Mesendoderm (in vitro differentiated cells): Measurements from ENCODE around the gene NCKAP1.
A peak's percentile ranks its signal among the peaks of the same experiment; 100 is the strongest.

Experiments used
- DNase-seq: peaks from one replicate; pipeline ENCODE4 v3.0.0; 2013
- H2AK5ac ChIP-seq: 2 replicates; pipeline ENCODE4 v1.6.1; 2013; ENCODE audit warnings: low read length, inconsistent platforms
- H2BK120ac ChIP-seq: 2 replicates; pipeline ENCODE4 v1.6.1; 2013; ENCODE audit warnings: low read depth, mild to moderate bottlenecking, low read length, moderate library complexity, mixed read lengths
- H2BK15ac ChIP-seq: replicated peaks from 2 replicates; pipeline ENCODE4 v1.6.1; 2013; ENCODE audit warnings: low read depth, mild to moderate bottlenecking, moderate library complexity
- H2BK5ac ChIP-seq: 2 replicates; pipeline ENCODE4 v1.6.1; 2013; ENCODE audit warnings: low read length, inconsistent platforms
- H3K18ac ChIP-seq: 2 replicates; pipeline ENCODE4 v1.6.1; 2013; ENCODE audit warnings: mild to moderate bottlenecking, low read length, mixed read lengths
- H3K23ac ChIP-seq: one replicate; pipeline ENCODE4 v1.6.1; 2013; ENCODE audit warnings: low read length
- H3K27ac ChIP-seq: 2 replicates; pipeline ENCODE4 v1.5.1; 2013; ENCODE audit warnings: low read depth, mild to moderate bottlenecking, inconsistent platforms, low read length, moderate library complexity
- H3K27me3 ChIP-seq: 2 replicates; pipeline ENCODE4 v1.6.1; 2013; ENCODE audit warnings: low read length, control low read depth, mild to moderate bottlenecking, inconsistent platforms; ENCODE audit not compliant: insufficient read depth, poor library complexity
- H3K36me3 ChIP-seq: 2 replicates; pipeline ENCODE4 v1.6.1; 2013; ENCODE audit warnings: low read length, inconsistent platforms; ENCODE audit not compliant: control insufficient read depth, insufficient read depth
- H3K4ac ChIP-seq: one replicate; pipeline ENCODE4 v1.6.1; 2013; ENCODE audit warnings: low read depth, mild to moderate bottlenecking, low read length, moderate library complexity
- H3K4me1 ChIP-seq: 2 replicates; pipeline ENCODE4 v1.6.1; 2013; ENCODE audit warnings: low read depth, low read length, inconsistent platforms; ENCODE audit not compliant: control insufficient read depth
- H3K4me2 ChIP-seq: 2 replicates; pipeline ENCODE4 v1.6.1; 2013; ENCODE audit warnings: low read length
- H3K4me3 ChIP-seq: 2 replicates; pipeline ENCODE4 v1.5.1; 2013; ENCODE audit warnings: mild to moderate bottlenecking, low read length
- H3K56ac ChIP-seq: one replicate; pipeline ENCODE4 v1.6.1; 2013; ENCODE audit warnings: low read length
- H3K79me1 ChIP-seq: 2 replicates; pipeline ENCODE4 v1.6.1; 2013; ENCODE audit warnings: low read length, inconsistent platforms
- H3K79me2 ChIP-seq: 2 replicates; pipeline ENCODE4 v1.6.1; 2013; ENCODE audit warnings: mild to moderate bottlenecking, low read length; ENCODE audit not compliant: control insufficient read depth, insufficient read depth
- H3K9ac ChIP-seq: 2 replicates; pipeline ENCODE4 v1.6.1; 2013; ENCODE audit warnings: low read length, inconsistent platforms
- H4K5ac ChIP-seq: one replicate; pipeline ENCODE4 v1.6.1; 2013; ENCODE audit warnings: low read length
- H4K8ac ChIP-seq: one replicate; pipeline ENCODE4 v1.6.1; 2013; ENCODE audit warnings: low read depth, mild to moderate bottlenecking, control low read depth, low read length, moderate library complexity
- WGBS: extraction: QIAGEN DNeasy Blood & Tissue Kit; methylation state at CpG from one replicate; pipeline ENCODE4 v1.1.7; 2013; ENCODE audit warnings: low lambda C conversion rate, missing lambda C conversion rate; ENCODE audit not compliant: insufficient coverage; ENCODE audit errors: extremely low coverage; 5-methylcytosine and 5-hydroxymethylcytosine counted together

Gene NCKAP1

GRCh38 chr2:182867426-182868053, 170.7 kb downstream of the NCKAP1 start:
- no peak overlapping the region for H4K8ac ChIP-seq
- H3K27me3 ChIP-seq = peaks cover 3% of the 10 kb centered on the region
- H3K9ac ChIP-seq = peak overlapping the region; percentile 68
- H2AK5ac ChIP-seq = no peak overlapping the region
- no peak overlapping the region for H3K23ac ChIP-seq
- peak overlapping the region; percentile 86 for H3K56ac ChIP-seq
- H3K27ac ChIP-seq = no peak overlapping the region
- peak overlapping the region; percentile 18 for H3K4ac ChIP-seq
- no CpG with 5 or more reads among the region's 12 CpGs for WGBS
- H2BK120ac ChIP-seq = no peak overlapping the region
- H3K4me1 ChIP-seq = peaks cover 8% of the 10 kb centered on the region
- H3K4me2 ChIP-seq = peak overlapping the region; percentile 93
- H3K79me1 ChIP-seq = no peaks in the 10 kb centered on the region
- H3K4me3 ChIP-seq = peak overlapping the region; percentile 61
- H2BK15ac ChIP-seq = no peak overlapping the region
- H4K5ac ChIP-seq = no peak overlapping the region
- no peaks in the 10 kb centered on the region for H3K79me2 ChIP-seq
- peak; percentile 23 for DNase-seq
- H3K18ac ChIP-seq = peak overlapping the region; percentile 65
- no peak overlapping the region for H2BK5ac ChIP-seq
- H3K36me3 ChIP-seq = no peaks in the 10 kb centered on the region

GRCh38 chr2:182866461-182867406, 171.5 kb downstream of the NCKAP1 start, which contains the start of gene FRZB:
Gene FRZB (minus strand): TSS chr2:182866637. CDS start chr2:182866552, 85 bp downstream.
- DNase-seq = peak; percentile 71
- WGBS = no CpG with 5 or more reads among the region's 57 CpGs

GRCh38 chr2:182866095-182866460, 172.2 kb downstream of the NCKAP1 start:
- Histone ChIP-seq H3K36me3 (no peaks in the 10 kb centered on the region), H3K9ac (peak overlapping the region; percentile 68), H2AK5ac (no peak overlapping the region), H2BK120ac (no peak overlapping the region), H3K27me3 (peaks cover 3% of the 10 kb centered on the region), H4K8ac (no peak overlapping the region), H3K79me1 (no peaks in the 10 kb centered on the region), H3K27ac (no peak overlapping the region), H3K23ac (no peak overlapping the region), H3K4me3 (peak overlapping the region; percentile 61), H3K4me1 (peaks cover 10% of the 10 kb centered on the region), H3K4ac (no peak overlapping the region), H2BK15ac (no peak overlapping the region), H2BK5ac (no peak overlapping the region), H3K18ac (no peak overlapping the region), H4K5ac (no peak overlapping the region), H3K79me2 (no peaks in the 10 kb centered on the region), H3K4me2 (peak overlapping the region; percentile 93), H3K56ac (peak overlapping the region; percentile 86)
- WGBS = no CpG with 5 or more reads among the region's 19 CpGs
- peak; percentile 44 for DNase-seq

More at GRCh38 chr2:182866461-182867406, 171.5 kb downstream of the NCKAP1 start, which contains the start of gene FRZB:
- Histone ChIP-seq H3K9ac (peak within 1 kb of the TSS; percentile 68), H3K23ac (no peak within 1 kb of the TSS), H3K79me1 (no peaks in the 10 kb centered on the region), H3K18ac (peak within 1 kb of the TSS; percentile 65), H4K8ac (no peak within 1 kb of the TSS), H3K4me1 (peaks cover 8% of the 10 kb centered on the region), H2BK5ac (peak within 1 kb of the TSS; percentile 47), H4K5ac (no peak within 1 kb of the TSS), H2BK120ac (no peak within 1 kb of the TSS), H3K36me3 (no peaks in the 10 kb centered on the region), H3K27ac (peak within 1 kb of the TSS; percentile 53), H2BK15ac (no peak within 1 kb of the TSS), H3K4me3 (peak within 1 kb of the TSS; percentile 61), H3K56ac (peak within 1 kb of the TSS; percentile 86), H3K79me2 (no peaks in the 10 kb centered on the region), H3K27me3 (peaks cover 3% of the 10 kb centered on the region), H2AK5ac (no peak within 1 kb of the TSS), H3K4me2 (peak within 1 kb of the TSS; percentile 93), H3K4ac (peak within 1 kb of the TSS; percentile 18)

- Histone ChIP-seq H3K36me3 (no peaks in the 10 kb centered on the region), H2BK120ac (no peak overlapping the region), H3K18ac (no peak overlapping the region), H2BK5ac (no peak overlapping the region), H3K79me1 (no peaks in the 10 kb centered on the region), H3K79me2 (no peaks in the 10 kb centered on the region), H3K4me2 (no peak overlapping the region), H3K4me1 (peaks cover 10% of the 10 kb centered on the region), H3K27me3 (peaks cover 3% of the 10 kb centered on the region), H3K9ac (no peak overlapping the region), H3K23ac (no peak overlapping the region), H3K27ac (no peak overlapping the region), H2BK15ac (no peak overlapping the region), H3K4ac (no peak overlapping the region), H3K4me3 (no peak overlapping the region), H4K8ac (no peak overlapping the region), H4K5ac (no peak overlapping the region), H2AK5ac (no peak overlapping the region), H3K56ac (no peak overlapping the region)
- DNase-seq = no peak
- WGBS = no CpG with 5 or more reads among the region's 4 CpGs
Observed at GRCh38 chr2:182864949-182865570, 173.2 kb downstream of the NCKAP1 start.

- H2BK120ac ChIP-seq = no peak overlapping the region
- no peak overlapping the region for H3K56ac ChIP-seq
- H3K23ac ChIP-seq = no peak overlapping the region
- no peak overlapping the region for H2BK15ac ChIP-seq
- H3K27me3 ChIP-seq = peaks cover 3% of the 10 kb centered on the region
- no peak for DNase-seq
- no peak overlapping the region for H4K5ac ChIP-seq
- no peak overlapping the region for H3K4me2 ChIP-seq
- no peak overlapping the region for H3K4ac ChIP-seq
- H4K8ac ChIP-seq = no peak overlapping the region
- no peak overlapping the region for H3K18ac ChIP-seq
- H2BK5ac ChIP-seq = no peak overlapping the region
- peaks cover 10% of the 10 kb centered on the region for H3K4me1 ChIP-seq
- no peak overlapping the region for H2AK5ac ChIP-seq
- H3K79me2 ChIP-seq = no peaks in the 10 kb centered on the region
- H3K9ac ChIP-seq = no peak overlapping the region
- no peaks in the 10 kb centered on the region for H3K36me3 ChIP-seq
- no peaks in the 10 kb centered on the region for H3K79me1 ChIP-seq
- no peak overlapping the region for H3K4me3 ChIP-seq
- no peak overlapping the region for H3K27ac ChIP-seq
Observed at GRCh38 chr2:182863642-182864041, 174.6 kb downstream of the NCKAP1 start.
